OCI-LY7 (cell line): ENCODE results near the gene OR13C5. TPM values are rescaled to one million over a fixed set of nuclear protein-coding genes. Genes with fewer than 3 reads are reported as not detected.

Experiments
- BruUV-seq: library from RNA; stranded (reverse); fragments of 400-500 nt; replicated peaks from 2 replicates; lab custom pipeline; 2021; lab: Mats Ljungman, UMichigan
- CTCF ChIA-PET: fragments of 300-600 bp; sonication (Branson Sonifier 250); formaldehyde crosslinking; loops from one replicate; lab custom pipeline; 2022; ENCODE audit warnings: antibody characterized with exemption; ENCODE audit not compliant: unreplicated experiment; lab: Charles Lee
- POLR2A ChIA-PET: fragments of 300-600 bp; sonication (Branson Sonifier 250); formaldehyde crosslinking; loops from one replicate; lab custom pipeline; 2022; ENCODE audit warnings: antibody characterized with exemption; lab: Charles Lee
- DNase-seq: peaks from one replicate; pipeline ENCODE4 v3.0.0-alpha.2; 2015; ENCODE audit warnings: low spot score
- H2AFZ ChIP-seq: fragments of 200-600 bp; sonication (generic), shearing (Covaris generic); 2 replicates; pipeline ENCODE4 v1.6.1; 2014; ENCODE audit warnings: mild to moderate bottlenecking, antibody characterized with exemption, low read length, moderate library complexity
- H3K27ac ChIP-seq: fragments of 200-600 bp; sonication (generic); 2 replicates; pipeline ENCODE4 v1.5.1; 2014; ENCODE audit warnings: mixed run types, low read depth, mild to moderate bottlenecking, moderate library complexity, low read length, inconsistent platforms; ENCODE audit not compliant: poor library complexity, severe bottlenecking
- H3K36me3 ChIP-seq: fragments of 200-600 bp; sonication (generic); 2 replicates; pipeline ENCODE4 v1.6.1; 2014; ENCODE audit warnings: mild to moderate bottlenecking, antibody characterized with exemption, low read length, moderate library complexity, mixed read lengths; ENCODE audit not compliant: insufficient read depth
- H3K4me1 ChIP-seq: fragments of 200-600 bp; sonication (generic); 2 replicates; pipeline ENCODE4 v1.5.1; 2014; ENCODE audit warnings: mild to moderate bottlenecking, low read length; ENCODE audit not compliant: insufficient read depth, poor library complexity, severe bottlenecking
- H3K4me2 ChIP-seq: fragments of 200-600 bp; sonication (generic); 2 replicates; pipeline ENCODE4 v1.6.1; 2014; ENCODE audit warnings: mild to moderate bottlenecking, low read length
- H3K4me3 ChIP-seq: fragments of 200-600 bp; sonication (generic); 2 replicates; pipeline ENCODE4 v1.5.1; 2014; ENCODE audit warnings: mild to moderate bottlenecking, low read depth, low read length; ENCODE audit not compliant: poor library complexity, severe bottlenecking
- H3K79me2 ChIP-seq: fragments of 200-600 bp; sonication (generic); 2 replicates; pipeline ENCODE4 v1.6.1; 2016; ENCODE audit warnings: low read depth, mild to moderate bottlenecking, low read length, moderate library complexity, mixed read lengths; ENCODE audit not compliant: insufficient read depth
- H3K9me2 ChIP-seq: fragments of 200-600 bp; sonication (generic); 2 replicates; pipeline ENCODE4 v1.6.1; 2016; ENCODE audit warnings: mild to moderate bottlenecking, low read length, mixed read lengths; ENCODE audit not compliant: insufficient read depth
- H3K9me3 ChIP-seq: fragments of 200-600 bp; sonication (generic); 2 replicates; pipeline ENCODE4 v1.6.1; 2014; ENCODE audit warnings: mild to moderate bottlenecking, mixed run types, low read length, mixed read lengths
- H4K20me1 ChIP-seq: fragments of 200-600 bp; sonication (generic); 2 replicates; pipeline ENCODE4 v1.6.1; 2014; ENCODE audit warnings: mild to moderate bottlenecking, antibody characterized with exemption, low read length, moderate library complexity, mixed read lengths; ENCODE audit not compliant: insufficient read depth
- CTCF ChIP-seq: fragments of 200-600 bp; sonication (generic); conservative IDR thresholded peaks from 2 replicates; pipeline ENCODE4 v1.5.1; 2014; ENCODE audit warnings: mild to moderate bottlenecking, antibody characterized with exemption, low read length, moderate library complexity, mixed read lengths
- EZH2phosphoT487 ChIP-seq: fragments of 200-600 bp; sonication (generic); IDR thresholded peaks from 2 replicates; pipeline ENCODE4 v1.6.1; 2018; ENCODE audit warnings: low read depth, borderline replicate concordance, mild to moderate bottlenecking, mixed run types, antibody characterized with exemption, low read length, moderate library complexity, mixed read lengths
- intact Hi-C: fragments of 100-400 bp; cut with micrococcal nuclease; formaldehyde crosslinking; loops from one replicate; pipeline ENCODE4 v1.10.0; 2022; ENCODE audit not compliant: unreplicated experiment
- total RNA-seq, 2 experiments: library from RNA; depleted of rRNA in 1 of 2; stranded (reverse); fragments of >200 nt in 1 of 2; shearing (Covaris generic) in 1 of 2; gene quantifications; 2 replicates each; pipeline ENCODE4 v1.2.3, GENCODE V29; 2014 to 2022

OR13C5 gene
- total RNA-seq, 2 experiments from 2014 or later: not detected

- Histone ChIP-seq H3K79me2 (no peaks in the 10 kb centered on the region), H3K9me2 (no peaks in the 10 kb centered on the region), H3K4me2 (no peak overlapping the region), H3K4me3 (no peak overlapping the region), H3K9me3 (no peaks in the 10 kb centered on the region), H3K36me3 (no peaks in the 10 kb centered on the region), H2AFZ (no peak overlapping the region), H4K20me1 (no peaks in the 10 kb centered on the region), H3K4me1 (no peaks in the 10 kb centered on the region), H3K27ac (no peak overlapping the region)
- ChIA-PET CTCF (no interaction called here), POLR2A (no interaction called here)
- no TSS peak for BruUV-seq
- no peak for DNase-seq
- TF ChIP-seq CTCF: no peak
- no peak for TF ChIP-seq EZH2phosphoT487
- intact Hi-C loops: no loop called here
Measured at GRCh38 chr9:104575456-104575855, 23.8 kb downstream of the OR13C5 start.

GRCh38 chr9:104572612-104573011 is 26.6 kb downstream of the OR13C5 start:
- no peak overlapping the region for H3K4me3 ChIP-seq
- H3K36me3 ChIP-seq: no peaks in the 10 kb centered on the region
- no peak overlapping the region for H3K4me2 ChIP-seq
- TF ChIP-seq EZH2phosphoT487 (no peak), CTCF (no peak)
- no peaks in the 10 kb centered on the region for H3K79me2 ChIP-seq
- no peaks in the 10 kb centered on the region for H3K9me3 ChIP-seq
- no peaks in the 10 kb centered on the region for H4K20me1 ChIP-seq
- H3K27ac ChIP-seq: no peak overlapping the region
- no peaks in the 10 kb centered on the region for H3K4me1 ChIP-seq
- no peak for DNase-seq
- intact Hi-C loops: no loop called here
- ChIA-PET POLR2A (no interaction called here), CTCF (no interaction called here)
- no peaks in the 10 kb centered on the region for H3K9me2 ChIP-seq
- no TSS peak for BruUV-seq
- H2AFZ ChIP-seq: no peak overlapping the region

GRCh38 chr9:104568868-104569267 is 30.3 kb downstream of the OR13C5 start, which contains the start of gene OR13C8:
Gene OR13C8 (plus strand): TSS chr9:104569168. CDS start chr9:104569168, 0 bp downstream.
- H3K4me1 ChIP-seq: no peaks in the 10 kb centered on the region
- H3K9me2 ChIP-seq: no peaks in the 10 kb centered on the region
- ChIA-PET CTCF (no interaction called here), POLR2A (no interaction called here)
- no peak within 1 kb of the TSS for H2AFZ ChIP-seq
- no peaks in the 10 kb centered on the region for H3K9me3 ChIP-seq
- no peak for DNase-seq
- no TSS peak for BruUV-seq
- H3K4me2 ChIP-seq: no peak within 1 kb of the TSS
- H4K20me1 ChIP-seq: no peaks in the 10 kb centered on the region
- no peaks in the 10 kb centered on the region for H3K36me3 ChIP-seq
- intact Hi-C loops: no loop called here
- no peak within 1 kb of the TSS for H3K4me3 ChIP-seq
- no peaks in the 10 kb centered on the region for H3K79me2 ChIP-seq
- TF ChIP-seq CTCF (no peak), EZH2phosphoT487 (no peak)
- H3K27ac ChIP-seq: no peak within 1 kb of the TSS
